Immature natural killer cell (primary cell): Measurements from ENCODE around the gene RAB8A. TPM values are rescaled to one million over a fixed set of nuclear protein-coding genes. Genes with fewer than 3 reads are reported as not detected.
A peak's percentile ranks its signal among the peaks of the same experiment; 100 is the strongest.

Source experiments
- DNase-seq, 3 donors: peaks; one replicate each; pipeline ENCODE4 v3.0.0; 2022; ENCODE audit warnings: mixed read lengths in 1 of 3
- H3K27ac Mint-ChIP-seq, 6 donors: one replicate each; pipeline ENCODE4 v1.8.0; 2020; ENCODE audit warnings: mixed read lengths in 6 of 6, mild to moderate bottlenecking in 5 of 6, inconsistent platforms in 4 of 6, moderate library complexity in 3 of 6
- H3K27me3 Mint-ChIP-seq, 3 donors: one replicate each; pipeline ENCODE4 v1.8.0; 2020 to 2021; ENCODE audit warnings: low read depth in 3 of 3, mild to moderate bottlenecking in 3 of 3, mixed read lengths in 3 of 3, moderate library complexity in 3 of 3, inconsistent platforms in 1 of 3
- H3K36me3 Mint-ChIP-seq, 3 donors: one replicate each; pipeline ENCODE4 v1.8.0; 2020; ENCODE audit warnings: mixed read lengths in 3 of 3, inconsistent platforms in 2 of 3, mild to moderate bottlenecking in 2 of 3
- H3K4me1 Mint-ChIP-seq, 2 donors: one replicate each; pipeline ENCODE4 v1.8.0; 2020; ENCODE audit warnings: inconsistent platforms in 2 of 2, mild to moderate bottlenecking in 2 of 2, mixed read lengths in 2 of 2, moderate library complexity in 1 of 2
- H3K4me3 Mint-ChIP-seq, 5 donors: one replicate each; pipeline ENCODE4 v1.8.0; 2020; ENCODE audit warnings: mild to moderate bottlenecking in 5 of 5, mixed read lengths in 5 of 5, inconsistent platforms in 3 of 5, moderate library complexity in 3 of 5
- H3K9me3 Mint-ChIP-seq, 6 donors: one replicate each; pipeline ENCODE4 v1.8.0; 2020; ENCODE audit warnings: mild to moderate bottlenecking in 6 of 6, mixed read lengths in 6 of 6, inconsistent platforms in 4 of 6, moderate library complexity in 3 of 6
- polyA plus RNA-seq, 3 donors: library from polyadenylated mRNA; unstranded; fragments of 300-500 nt; fragmentation: Illumina TruSeq; gene quantifications; one replicate each; pipeline ENCODE4 v1.2.3, GENCODE V29; 2021

Gene RAB8A
- polyA plus RNA-seq, 3 donors from 2014 or later: 110 to 184 (median 126) TPM

DNA sequence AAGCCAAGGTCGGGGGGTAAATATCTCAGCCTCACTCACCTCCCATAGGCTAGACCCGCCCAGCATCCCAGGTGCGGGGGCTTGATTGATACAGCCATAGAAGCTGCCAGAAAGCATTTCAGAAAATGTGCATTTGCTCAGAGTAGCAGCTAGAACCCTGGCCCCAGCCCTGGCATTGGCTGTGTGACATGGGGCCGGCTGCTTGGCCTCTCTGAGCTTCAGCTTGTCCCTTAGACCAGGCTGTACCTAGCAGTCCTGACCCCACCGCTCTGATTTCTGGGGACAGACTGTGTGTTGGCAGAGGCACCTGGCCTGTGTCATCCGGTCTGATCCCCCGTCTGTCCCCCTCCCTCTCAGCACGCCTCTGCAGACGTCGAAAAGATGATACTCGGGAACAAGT is 15.4 kb downstream of the RAB8A start:
- Mint-ChIP-seq H3K36me3 (peaks cover 8 to 36% (median 17%) of the 10 kb centered on the region in 3 donors), H3K4me1 (peaks cover 13 to 17% of the 10 kb centered on the region in 2 donors), H3K27ac (peak overlapping the region in 3 of 6 donors; percentile 20 to 34 (median 21)), H3K27me3 (peaks cover 3 to 5% (median 3%) of the 10 kb centered on the region in 3 donors), H3K4me3 (no peak overlapping the region), H3K9me3 (no peaks in the 10 kb centered on the region)
- no peak for DNase-seq

DNA sequence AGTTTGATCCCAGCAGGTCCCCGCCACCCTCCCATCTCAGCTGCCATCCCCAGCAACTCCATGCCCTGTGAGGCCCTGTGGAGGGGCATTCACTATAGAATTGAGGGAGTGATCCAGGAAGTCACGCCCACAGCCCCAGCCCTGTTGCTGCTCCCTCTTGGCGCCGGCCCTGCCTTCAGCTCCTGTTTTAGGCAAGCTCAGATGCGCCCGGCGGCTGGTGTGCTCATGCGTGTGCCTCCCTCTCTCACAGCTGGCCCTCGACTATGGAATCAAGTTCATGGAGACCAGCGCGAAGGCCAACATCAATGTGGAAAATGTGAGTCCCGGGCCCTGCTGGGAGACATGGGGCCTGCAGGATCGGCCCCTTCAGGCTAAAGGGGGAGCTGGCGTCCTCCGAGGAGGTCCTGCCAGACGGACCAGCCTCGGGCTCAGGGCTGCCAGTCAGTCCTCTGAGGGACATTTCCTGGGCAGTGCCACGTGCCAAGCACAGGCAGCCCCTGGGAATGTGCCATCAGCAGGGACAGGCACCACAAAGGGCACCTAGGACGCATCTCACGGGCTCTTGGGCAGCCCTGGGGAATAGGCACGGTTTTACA is 16.2 kb downstream of the RAB8A start:
- DNase-seq: no peak
- Mint-ChIP-seq H3K27ac (no peak overlapping the region), H3K4me1 (peaks cover 13 to 25% of the 10 kb centered on the region in 2 donors), H3K36me3 (peaks cover 14 to 40% (median 23%) of the 10 kb centered on the region in 3 donors), H3K27me3 (peaks cover 3 to 4% (median 3%) of the 10 kb centered on the region in 3 donors), H3K9me3 (no peaks in the 10 kb centered on the region), H3K4me3 (no peak overlapping the region)

DNA sequence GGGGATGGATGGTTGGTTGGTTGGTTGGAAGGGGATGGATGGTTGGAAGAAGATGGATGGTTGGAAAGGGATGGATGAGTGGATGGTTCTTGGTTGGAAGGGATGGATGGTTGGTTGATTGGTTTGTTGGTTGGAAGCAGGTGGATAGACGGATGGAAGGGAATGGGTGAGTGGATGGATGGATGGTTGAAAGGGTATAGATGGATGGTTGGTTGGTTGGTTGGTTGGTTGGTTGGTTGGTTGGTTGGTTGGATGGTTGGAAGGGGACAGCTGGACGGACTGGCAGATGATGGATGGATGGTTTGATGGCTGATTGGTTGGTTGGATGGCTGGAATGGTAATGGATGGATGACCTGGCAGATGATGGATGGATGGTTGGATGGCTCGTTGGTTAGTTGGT is 20.0 kb downstream of the RAB8A start:
- peaks cover 38 to 56% of the 10 kb centered on the region in 2 donors for H3K4me1 Mint-ChIP-seq
- no peaks in the 10 kb centered on the region for H3K9me3 Mint-ChIP-seq
- peaks cover 3 to 6% (median 4%) of the 10 kb centered on the region in 3 donors for H3K27me3 Mint-ChIP-seq
- no peak for DNase-seq
- H3K36me3 Mint-ChIP-seq: peaks cover 33 to 52% (median 39%) of the 10 kb centered on the region in 3 donors
- peak overlapping the region; percentile 29 to 87 (median 61) for H3K27ac Mint-ChIP-seq
- H3K4me3 Mint-ChIP-seq: no peak overlapping the region

DNA sequence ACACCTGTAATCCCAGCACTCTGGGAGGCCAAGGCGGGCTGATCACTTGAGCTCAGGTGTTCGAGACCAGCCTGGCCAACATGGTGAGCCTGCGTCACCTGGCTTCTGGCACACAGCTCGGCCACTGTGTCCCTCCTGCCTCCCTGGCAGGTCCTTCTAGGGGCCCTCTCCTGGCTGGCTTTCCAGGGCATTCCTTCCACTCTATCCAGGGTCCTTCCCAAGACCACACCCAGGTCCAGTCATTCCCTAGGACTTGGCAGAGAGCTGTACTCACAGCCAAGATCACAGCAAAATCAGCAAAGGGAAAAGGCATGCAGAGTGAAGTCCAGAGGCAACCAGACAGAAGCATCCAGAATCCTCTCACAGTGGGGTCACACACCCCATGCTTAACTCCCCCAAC is 22.1 kb downstream of the RAB8A start:
- H3K27ac Mint-ChIP-seq: peak overlapping the region; percentile 81 to 93 (median 88)
- H3K36me3 Mint-ChIP-seq: peaks cover 33 to 48% (median 39%) of the 10 kb centered on the region in 3 donors
- no peak for DNase-seq
- no peaks in the 10 kb centered on the region for H3K9me3 Mint-ChIP-seq
- peak overlapping the region in 1 of 5 donors; percentile 21 for H3K4me3 Mint-ChIP-seq
- H3K4me1 Mint-ChIP-seq: peaks cover 58 to 73% of the 10 kb centered on the region in 2 donors
- H3K27me3 Mint-ChIP-seq: peaks cover 4 to 8% (median 5%) of the 10 kb centered on the region in 3 donors

DNA sequence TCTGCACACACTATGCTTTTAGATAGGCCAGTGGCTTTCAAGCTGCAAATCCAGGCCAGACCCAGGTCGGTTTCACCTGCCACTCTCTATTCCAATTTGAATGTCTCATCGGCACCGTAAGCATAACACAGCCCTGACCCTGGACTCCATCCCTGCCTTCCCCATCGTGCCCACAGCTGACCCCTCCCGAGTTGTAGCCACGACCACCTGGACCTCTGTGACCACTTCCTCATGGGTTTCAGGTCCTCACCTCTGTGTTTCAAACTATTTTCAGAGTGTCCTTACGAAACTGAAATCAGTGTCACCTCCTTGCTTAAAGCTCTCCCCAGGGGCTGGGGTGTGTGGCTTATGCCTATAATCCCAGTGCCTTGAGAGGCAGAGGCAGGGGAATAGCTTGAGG is 22.8 kb downstream of the RAB8A start:
- no peak for DNase-seq
- Mint-ChIP-seq H3K4me1 (peaks cover 63 to 80% of the 10 kb centered on the region in 2 donors), H3K27me3 (peaks cover 4 to 9% (median 5%) of the 10 kb centered on the region in 3 donors), H3K36me3 (peaks cover 33 to 43% (median 39%) of the 10 kb centered on the region in 3 donors), H3K27ac (peak overlapping the region; percentile 81 to 93 (median 88)), H3K4me3 (peak overlapping the region in 4 of 5 donors; percentile 11 to 55 (median 26)), H3K9me3 (no peaks in the 10 kb centered on the region)

DNA sequence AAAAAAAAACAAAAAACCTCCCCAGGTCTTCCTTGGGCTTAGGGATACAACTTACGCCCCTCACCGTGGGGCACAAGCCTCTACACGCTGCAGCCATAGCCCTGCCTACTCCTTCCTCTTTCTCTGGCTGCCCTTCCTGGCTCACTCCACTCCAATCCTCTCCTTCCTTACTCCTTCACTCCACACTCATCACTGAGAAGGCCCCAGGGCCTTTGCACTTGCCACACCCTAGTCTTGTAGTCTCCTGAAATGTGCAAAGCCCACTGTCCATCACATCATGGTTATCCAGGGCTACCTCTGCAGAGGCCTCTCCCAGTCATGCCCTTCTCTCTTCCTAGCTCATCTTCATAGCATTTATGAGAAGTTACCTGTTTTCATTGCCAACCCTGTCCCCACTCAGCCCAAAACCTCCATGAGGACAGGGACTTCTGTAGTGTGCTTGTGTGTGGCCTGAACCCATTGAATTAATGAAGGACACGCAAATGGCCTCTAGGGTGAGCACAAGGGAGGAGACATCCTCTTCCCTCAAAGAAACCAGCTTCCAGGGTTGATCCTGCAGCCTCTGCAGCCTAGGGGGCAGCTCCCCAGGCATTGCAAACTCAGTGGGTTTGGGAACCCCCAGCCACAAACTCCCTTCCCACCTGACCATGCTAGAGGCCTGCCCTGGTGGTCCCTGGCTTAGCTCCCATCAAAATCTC is 23.9 kb downstream of the RAB8A start:
- Mint-ChIP-seq H3K27me3 (peaks cover 8 to 13% (median 12%) of the 10 kb centered on the region in 3 donors), H3K4me1 (peaks cover 71 to 91% of the 10 kb centered on the region in 2 donors), H3K36me3 (peaks cover 33 to 36% (median 34%) of the 10 kb centered on the region in 3 donors), H3K9me3 (no peaks in the 10 kb centered on the region), H3K27ac (peak overlapping the region; percentile 27 to 94 (median 86)), H3K4me3 (peak overlapping the region; percentile 10 to 64 (median 19))
- no peak for DNase-seq

DNA sequence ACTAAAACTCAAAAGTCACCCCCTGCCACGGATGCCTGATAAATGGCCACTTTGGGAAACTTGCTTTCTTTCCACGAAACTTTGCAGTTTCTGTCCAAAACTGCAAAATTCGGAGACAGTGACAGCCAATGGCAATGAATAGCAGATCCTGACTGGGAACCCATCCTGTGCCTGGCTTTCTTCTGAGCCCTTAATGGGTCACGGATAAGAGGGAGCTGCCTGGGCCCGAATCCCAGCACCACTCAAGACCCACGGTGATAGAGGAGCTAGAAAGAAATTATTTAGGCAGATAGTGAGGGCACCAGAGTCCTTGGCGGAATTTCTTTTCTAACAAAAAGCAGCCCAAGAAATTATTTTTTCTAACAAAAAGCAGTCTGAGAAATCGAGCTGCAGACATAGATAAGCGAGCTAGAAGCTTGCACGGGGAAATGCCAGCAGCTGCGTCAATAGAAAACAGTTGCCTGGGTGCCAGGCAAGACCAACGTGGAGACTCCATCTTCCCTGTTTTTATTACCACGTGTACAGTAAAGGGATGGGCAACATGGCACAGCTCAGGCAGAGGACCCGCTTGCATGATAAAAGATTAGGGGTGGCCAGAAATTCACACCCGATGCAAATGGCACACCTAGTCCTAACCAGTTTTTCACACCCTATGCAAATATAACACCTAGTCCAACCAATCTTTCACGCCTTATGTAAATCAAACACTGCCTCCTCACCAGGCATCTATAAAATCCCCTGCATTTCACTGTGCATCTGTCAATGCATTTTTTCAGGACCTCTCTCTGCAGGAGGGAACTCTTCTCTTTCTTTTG is 24.7 kb downstream of the RAB8A start:
- no peaks in the 10 kb centered on the region for H3K9me3 Mint-ChIP-seq
- peak overlapping the region; percentile 27 to 93 (median 85) for H3K27ac Mint-ChIP-seq
- H3K4me1 Mint-ChIP-seq: peaks cover 79 to 94% of the 10 kb centered on the region in 2 donors
- H3K36me3 Mint-ChIP-seq: peaks cover 28 to 31% (median 29%) of the 10 kb centered on the region in 3 donors
- peak; percentile 54 to 66 (median 64) for DNase-seq
- H3K27me3 Mint-ChIP-seq: peaks cover 8 to 19% (median 14%) of the 10 kb centered on the region in 3 donors
- peak overlapping the region; percentile 15 to 54 (median 49) for H3K4me3 Mint-ChIP-seq

DNA sequence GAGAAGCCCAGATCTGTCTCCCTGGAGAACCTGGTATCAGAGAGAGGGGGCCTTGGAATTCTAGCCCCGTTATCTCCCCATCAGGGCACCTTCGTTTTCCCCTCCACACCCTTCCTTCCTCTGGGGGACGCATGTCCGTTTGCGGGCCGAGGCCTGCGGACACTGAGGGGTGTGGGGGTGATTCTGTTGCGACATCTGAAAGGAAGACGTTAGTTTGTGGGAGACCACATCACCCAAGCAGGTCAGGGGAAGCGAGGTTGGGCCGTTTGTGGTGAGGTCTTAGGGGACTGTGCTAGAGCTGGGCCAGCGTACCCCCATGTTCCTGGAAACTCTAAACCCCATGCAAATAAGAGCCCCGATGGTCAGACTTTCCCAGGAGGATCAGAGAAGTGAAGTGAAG is 28.1 kb downstream of the RAB8A start:
- Mint-ChIP-seq H3K36me3 (peaks cover 0 to 11% (median 9%) of the 10 kb centered on the region in 3 donors), H3K4me1 (peaks cover 86 to 88% of the 10 kb centered on the region in 2 donors), H3K9me3 (no peaks in the 10 kb centered on the region), H3K27me3 (peaks cover 21 to 25% (median 24%) of the 10 kb centered on the region in 3 donors), H3K4me3 (peak overlapping the region; percentile 80 to 90 (median 84)), H3K27ac (peak overlapping the region; percentile 92 to 97 (median 94))
- DNase-seq: peak; percentile 83 to 88 (median 84)

DNA sequence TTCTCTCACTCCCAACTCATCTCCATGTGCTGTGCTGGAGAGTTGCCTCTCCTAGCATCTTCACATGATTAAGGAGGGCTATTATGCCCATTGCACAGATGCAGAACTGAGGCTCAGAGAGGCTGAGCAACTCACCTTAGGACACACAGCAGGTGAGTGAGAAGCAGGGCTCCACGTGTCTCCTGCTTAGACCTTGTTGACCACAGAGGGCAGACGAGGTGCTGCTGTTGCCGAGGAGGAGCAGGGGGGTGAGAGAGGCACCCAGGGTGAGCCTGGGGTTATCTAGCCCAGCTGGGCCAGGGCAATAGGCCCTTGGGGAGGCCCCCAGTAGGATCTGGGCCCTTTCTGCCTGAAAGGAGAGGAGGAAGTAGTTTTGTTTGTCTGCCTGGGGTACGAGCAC is 29.4 kb downstream of the RAB8A start:
- H3K4me3 Mint-ChIP-seq: peak overlapping the region; percentile 74 to 84 (median 80)
- peaks cover 86 to 87% of the 10 kb centered on the region in 2 donors for H3K4me1 Mint-ChIP-seq
- H3K27ac Mint-ChIP-seq: peak overlapping the region; percentile 92 to 97 (median 94)
- H3K9me3 Mint-ChIP-seq: no peaks in the 10 kb centered on the region
- peaks cover 4 to 13% (median 12%) of the 10 kb centered on the region in 3 donors for H3K36me3 Mint-ChIP-seq
- peak; percentile 56 to 60 (median 56) for DNase-seq
- H3K27me3 Mint-ChIP-seq: peaks cover 28 to 33% (median 29%) of the 10 kb centered on the region in 3 donors

DNA sequence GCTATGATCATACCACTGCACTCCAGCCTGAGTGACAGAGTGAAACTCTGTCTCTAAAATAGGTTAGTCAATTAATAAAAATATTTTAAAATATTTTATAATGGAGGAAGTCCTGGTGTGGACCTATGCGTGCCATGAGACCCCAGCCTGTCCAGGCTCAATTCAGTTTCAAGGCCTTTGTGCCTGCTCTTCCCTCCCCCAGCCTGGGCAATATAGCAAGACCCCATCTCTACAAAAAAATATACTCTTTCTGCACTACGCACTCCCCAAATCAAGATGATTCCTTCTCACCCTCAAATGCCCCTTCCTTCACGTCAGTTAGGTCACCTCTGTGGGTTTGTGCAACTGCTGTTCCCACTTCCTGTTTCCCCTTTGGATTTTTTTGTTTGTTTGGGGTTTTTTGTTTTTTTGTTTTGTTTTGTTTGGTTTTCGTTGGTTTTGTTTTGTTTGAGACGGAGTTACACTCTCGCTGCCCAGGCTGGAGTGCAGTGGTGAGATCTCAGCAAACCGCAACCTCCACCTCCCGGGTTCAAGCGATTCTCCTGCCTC is 30.4 kb downstream of the RAB8A start:
- peaks cover 84% of the 10 kb centered on the region in 2 donors for H3K4me1 Mint-ChIP-seq

DNA sequence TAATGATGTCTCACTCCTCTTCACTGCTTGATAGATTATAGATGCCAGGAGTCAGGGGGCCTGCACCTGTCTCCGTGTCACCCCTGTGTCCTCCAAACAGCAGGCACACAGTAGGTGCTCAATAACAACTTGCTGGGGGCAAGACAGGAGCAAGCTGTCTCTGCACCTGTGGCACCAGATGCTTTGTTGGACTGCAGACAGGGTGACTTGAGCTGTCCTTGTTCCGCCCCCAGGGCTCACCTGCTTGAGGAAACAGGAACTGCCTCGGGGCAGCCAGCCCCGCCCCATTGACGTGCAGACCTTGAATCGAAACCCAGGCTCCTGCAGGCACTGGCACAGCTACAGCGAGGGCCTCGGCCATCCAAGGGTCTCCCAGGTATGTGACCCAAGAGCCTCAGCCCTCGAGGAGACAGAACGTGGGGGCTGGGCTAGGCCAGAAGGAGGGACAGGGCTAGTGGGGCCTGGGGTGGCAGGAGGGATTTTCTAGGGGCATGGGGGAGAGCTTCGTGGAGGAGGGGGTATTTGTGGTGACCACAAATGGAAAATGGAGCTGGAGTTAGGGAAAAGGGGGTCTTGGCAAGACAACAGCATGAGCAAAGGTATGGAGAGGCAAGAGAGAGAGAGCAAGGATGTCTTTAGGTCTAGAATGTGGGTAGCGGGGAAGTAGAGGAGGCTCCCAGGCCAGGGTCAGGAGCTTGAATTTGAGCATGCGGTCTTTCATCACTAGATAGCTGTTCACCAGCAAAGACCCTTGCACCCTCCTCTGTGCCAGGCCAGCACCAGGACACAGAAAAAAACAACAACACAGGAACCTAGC is 31.9 kb downstream of the RAB8A start, which contains the start of gene HSH2D:
Gene HSH2D, plus strand, starts transcription at position 287 of the 817 bp plus-strand sequence. CDS start 5,066 bp downstream, outside the sequence.
- DNase-seq: peak; percentile 79 to 83 (median 80)
- Mint-ChIP-seq H3K9me3 (no peaks in the 10 kb centered on the region), H3K36me3 (peaks cover 4 to 18% (median 15%) of the 10 kb centered on the region in 3 donors), H3K4me1 (peaks cover 74 to 79% of the 10 kb centered on the region in 2 donors), H3K27me3 (peaks cover 27 to 31% (median 31%) of the 10 kb centered on the region in 3 donors), H3K4me3 (peak within 1 kb of the TSS; percentile 97 to 98 (median 97)), H3K27ac (peak within 1 kb of the TSS; percentile 97 to 100 (median 99))

More for the DNA sequence above, 30.4 kb downstream of the RAB8A start:
- H3K27ac Mint-ChIP-seq: peak overlapping the region; percentile 97 to 100 (median 99)
- peaks cover 29 to 31% (median 31%) of the 10 kb centered on the region in 3 donors for H3K27me3 Mint-ChIP-seq
- peaks cover 4 to 18% (median 15%) of the 10 kb centered on the region in 3 donors for H3K36me3 Mint-ChIP-seq
- peak overlapping the region; percentile 97 to 98 (median 97) for H3K4me3 Mint-ChIP-seq
- DNase-seq: peak; percentile 67 to 71 (median 70)
- no peaks in the 10 kb centered on the region for H3K9me3 Mint-ChIP-seq

DNA sequence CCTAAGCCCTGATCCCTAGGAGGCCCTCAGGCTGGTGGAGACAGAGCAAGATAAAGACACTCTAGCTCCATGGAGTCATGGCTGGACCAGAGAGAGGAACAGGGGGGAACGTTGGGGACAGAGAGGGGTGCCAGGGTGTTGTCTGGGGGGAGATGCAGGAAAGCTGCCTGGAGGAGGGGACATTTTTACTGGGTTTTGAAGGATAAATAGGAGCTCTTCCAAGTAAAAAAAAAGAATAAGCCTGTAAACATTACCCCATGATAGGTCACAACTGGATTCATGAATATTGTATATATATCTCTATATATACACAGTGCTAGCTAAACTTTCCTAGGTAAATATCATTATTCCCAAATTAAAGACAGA is 32.5 kb downstream of the RAB8A start:
- Mint-ChIP-seq H3K27ac (peak overlapping the region; percentile 97 to 100 (median 99)), H3K4me3 (peak overlapping the region; percentile 97 to 98 (median 97)), H3K27me3 (peaks cover 27 to 33% (median 31%) of the 10 kb centered on the region in 3 donors), H3K9me3 (no peaks in the 10 kb centered on the region), H3K4me1 (peaks cover 74 to 79% of the 10 kb centered on the region in 2 donors), H3K36me3 (peaks cover 4 to 18% (median 15%) of the 10 kb centered on the region in 3 donors)
- DNase-seq: no peak
